Smooth muscle cell (in vitro differentiated cells): ENCODE results near the gene ALDOA. TPM values are rescaled to one million over a fixed set of nuclear protein-coding genes. Genes with fewer than 3 reads are reported as not detected.
A peak's percentile ranks its signal among the peaks of the same experiment; 100 is the strongest.

Experiments
- DNase-seq: peaks from one replicate; lab custom pipeline; 2025; ENCODE audit not compliant: unreplicated experiment; lab: John Stamatoyannopoulos, UW
- H2AFZ ChIP-seq: fragments of 200-600 bp; sonication (generic); 2 replicates; pipeline ENCODE4 v1.6.0; 2016; ENCODE audit warnings: antibody characterized with exemption, low read depth, mild to moderate bottlenecking
- H3F3A ChIP-seq: fragments of 200-600 bp; sonication (generic); 2 replicates; pipeline ENCODE4 v1.6.0; 2017; ENCODE audit warnings: antibody characterized with exemption, low read depth
- H3K27ac ChIP-seq: fragments of 200-600 bp; sonication (generic); 2 replicates; pipeline ENCODE4 v1.5.1; 2016; ENCODE audit warnings: low read depth, mild to moderate bottlenecking
- H3K27me3 ChIP-seq: fragments of 200-600 bp; sonication (generic); 2 replicates; pipeline ENCODE4 v1.6.1; 2016; ENCODE audit warnings: low read depth, mild to moderate bottlenecking
- H3K36me3 ChIP-seq: fragments of 200-600 bp; sonication (generic); 2 replicates; pipeline ENCODE4 v1.5.1; 2016; ENCODE audit warnings: low read depth
- H3K4me1 ChIP-seq: fragments of 200-600 bp; sonication (generic); 2 replicates; pipeline ENCODE4 v1.5.1; 2016; ENCODE audit warnings: low read depth
- H3K4me2 ChIP-seq: fragments of 200-600 bp; sonication (generic); 2 replicates; pipeline ENCODE4 v1.6.0; 2016; ENCODE audit warnings: mild to moderate bottlenecking
- H3K4me3 ChIP-seq: fragments of 200-600 bp; sonication (generic); 2 replicates; pipeline ENCODE4 v1.5.1; 2016; ENCODE audit warnings: mild to moderate bottlenecking
- H3K79me2 ChIP-seq: fragments of 200-600 bp; sonication (generic); 2 replicates; pipeline ENCODE4 v1.6.0; 2016; ENCODE audit warnings: low read depth, mild to moderate bottlenecking
- H3K9ac ChIP-seq: fragments of 200-600 bp; sonication (generic); 2 replicates; pipeline ENCODE4 v1.6.0; 2016; ENCODE audit warnings: low read depth
- H3K9me3 ChIP-seq: fragments of 200-600 bp; sonication (generic); replicated peaks from 2 replicates; pipeline ENCODE4 v1.5.1; 2016; ENCODE audit warnings: low read depth
- H4K20me1 ChIP-seq: fragments of 200-600 bp; sonication (generic); 2 replicates; pipeline ENCODE4 v1.6.0; 2016; ENCODE audit warnings: low read depth
- WGBS: methylation state at CpG from one replicate; pipeline ENCODE4 v1.1.7; 2016; ENCODE audit warnings: low lambda C conversion rate; 5-methylcytosine and 5-hydroxymethylcytosine counted together
- polyA plus RNA-seq: library from polyadenylated mRNA; unstranded; fragments of >200 nt; fragmentation: Nextera tagmentation; extraction: Ambion mirVana; gene quantifications from 2 replicates; pipeline ENCODE4 v1.2.1, GENCODE V29; 2016
- total RNA-seq: library from RNA; depleted of rRNA; stranded (reverse); fragments of >200 nt; gene quantifications from 2 replicates; pipeline ENCODE4 v1.2.3, GENCODE V29; 2014
- TF ChIP-seq, protein P1 (sequence below): fragments of 200-600 bp; sonication (generic); IDR thresholded peaks from 2 replicates; pipeline ENCODE4 v1.5.1; 2017; ENCODE audit warnings: borderline replicate concordance, mild to moderate bottlenecking, antibody characterized with exemption; ENCODE audit not compliant: insufficient read depth, poor library complexity, severe bottlenecking

The ALDOA gene
- total and polyA plus RNA-seq, 2 experiments from 2014 or later = 1,146 to 2,856 TPM

- H3K9ac ChIP-seq = peak overlapping the region; percentile 10
Observed at GRCh38 chr16:30051518-30051917, 14.0 kb upstream of the ALDOA start.

GRCh38 chr16:30052671-30053372 lies 12.7 kb upstream of the ALDOA start:
- Histone ChIP-seq H3K27ac (peak overlapping the region; percentile 79), H3K9ac (peak overlapping the region; percentile 76), H2AFZ (peak overlapping the region; percentile 82), H3K27me3 (no peaks in the 10 kb centered on the region), H3K4me2 (peak overlapping the region; percentile 98), H3K79me2 (no peaks in the 10 kb centered on the region), H3K9me3 (no peaks in the 10 kb centered on the region), H3K4me1 (peaks cover 8% of the 10 kb centered on the region), H3K36me3 (no peaks in the 10 kb centered on the region), H4K20me1 (no peaks in the 10 kb centered on the region), H3K4me3 (peak overlapping the region; percentile 80), H3F3A (peaks cover 13% of the 10 kb centered on the region)
- peak; percentile 71 for DNase-seq
- TF ChIP-seq, protein P1, sequence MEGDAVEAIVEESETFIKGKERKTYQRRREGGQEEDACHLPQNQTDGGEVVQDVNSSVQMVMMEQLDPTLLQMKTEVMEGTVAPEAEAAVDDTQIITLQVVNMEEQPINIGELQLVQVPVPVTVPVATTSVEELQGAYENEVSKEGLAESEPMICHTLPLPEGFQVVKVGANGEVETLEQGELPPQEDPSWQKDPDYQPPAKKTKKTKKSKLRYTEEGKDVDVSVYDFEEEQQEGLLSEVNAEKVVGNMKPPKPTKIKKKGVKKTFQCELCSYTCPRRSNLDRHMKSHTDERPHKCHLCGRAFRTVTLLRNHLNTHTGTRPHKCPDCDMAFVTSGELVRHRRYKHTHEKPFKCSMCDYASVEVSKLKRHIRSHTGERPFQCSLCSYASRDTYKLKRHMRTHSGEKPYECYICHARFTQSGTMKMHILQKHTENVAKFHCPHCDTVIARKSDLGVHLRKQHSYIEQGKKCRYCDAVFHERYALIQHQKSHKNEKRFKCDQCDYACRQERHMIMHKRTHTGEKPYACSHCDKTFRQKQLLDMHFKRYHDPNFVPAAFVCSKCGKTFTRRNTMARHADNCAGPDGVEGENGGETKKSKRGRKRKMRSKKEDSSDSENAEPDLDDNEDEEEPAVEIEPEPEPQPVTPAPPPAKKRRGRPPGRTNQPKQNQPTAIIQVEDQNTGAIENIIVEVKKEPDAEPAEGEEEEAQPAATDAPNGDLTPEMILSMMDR = no peak
- WGBS = 7% methylated on average over 49 of the region's 58 CpGs

More at GRCh38 chr16:30051518-30051917, 14.0 kb upstream of the ALDOA start:
- Histone ChIP-seq H3F3A (peaks cover 13% of the 10 kb centered on the region), H3K36me3 (no peaks in the 10 kb centered on the region), H3K4me1 (peaks cover 8% of the 10 kb centered on the region), H3K79me2 (no peaks in the 10 kb centered on the region), H4K20me1 (no peaks in the 10 kb centered on the region), H2AFZ (no peak overlapping the region), H3K9me3 (no peaks in the 10 kb centered on the region), H3K27ac (peak overlapping the region; percentile 67), H3K27me3 (no peaks in the 10 kb centered on the region), H3K4me3 (no peak overlapping the region), H3K4me2 (peak overlapping the region; percentile 11)
- TF ChIP-seq, protein P1 = no peak
- no peak for DNase-seq
- 9% methylated on average over 3 of the region's 3 CpGs for WGBS

- H3K9ac ChIP-seq = peak overlapping the region; percentile 76
- peaks cover 13% of the 10 kb centered on the region for H3F3A ChIP-seq
- TF ChIP-seq, protein P1 = no peak
- H3K36me3 ChIP-seq = no peaks in the 10 kb centered on the region
- peak overlapping the region; percentile 80 for H3K4me3 ChIP-seq
- DNase-seq = no peak
- H3K9me3 ChIP-seq = no peaks in the 10 kb centered on the region
- WGBS = 6% methylated on average over 18 of the region's 19 CpGs
- peak overlapping the region; percentile 98 for H3K4me2 ChIP-seq
- peaks cover 8% of the 10 kb centered on the region for H3K4me1 ChIP-seq
- H2AFZ ChIP-seq = peak overlapping the region; percentile 82
- H3K79me2 ChIP-seq = no peaks in the 10 kb centered on the region
- H4K20me1 ChIP-seq = no peaks in the 10 kb centered on the region
- H3K27ac ChIP-seq = peak overlapping the region; percentile 79
- H3K27me3 ChIP-seq = no peaks in the 10 kb centered on the region
Observed at GRCh38 chr16:30053376-30054015, 12.1 kb upstream of the ALDOA start.
